CD14-positive monocyte (primary cell): ENCODE data around the gene MX2. TPM values are rescaled to one million over a fixed set of nuclear protein-coding genes. Genes with fewer than 3 reads are reported as not detected.

Experiments used
- DNase-seq, 3 donors: peaks; one replicate each; pipeline ENCODE4 v3.0.0-alpha.2; 2011 to 2022
- H2AFZ ChIP-seq: 2 replicates; pipeline ENCODE4 v1.6.0; 2012; ENCODE audit warnings: mild to moderate bottlenecking, low read depth, low read length, inconsistent platforms; ENCODE audit not compliant: insufficient read depth, poor library complexity, severe bottlenecking
- H3K27ac ChIP-seq, 2 donors: 1 replicate in 1 of 2; 2 replicates in 1 of 2; pipeline ENCODE4 v1.5.1; 2012 to 2013; ENCODE audit warnings: low read length in 2 of 2, control low read depth in 1 of 2, inconsistent platforms in 1 of 2, low read depth in 1 of 2, mild to moderate bottlenecking in 1 of 2
- H3K27me3 ChIP-seq, 2 donors: one replicate each; pipeline versions ENCODE4 v1.6.0 to v1.6.1; 2011 to 2013; ENCODE audit warnings: low read length in 2 of 2; ENCODE audit not compliant: control insufficient read depth in 2 of 2, insufficient read depth in 2 of 2
- H3K36me3 ChIP-seq, 2 donors: replicated peaks in 1 of 2; 1 replicate in 1 of 2; 2 replicates in 1 of 2; pipeline versions ENCODE4 v1.5.1 to v1.6.1; 2012 to 2013; ENCODE audit warnings: low read length in 2 of 2, control low read depth in 1 of 2, inconsistent platforms in 1 of 2, mild to moderate bottlenecking in 1 of 2; ENCODE audit not compliant: insufficient read depth in 2 of 2, control insufficient read depth in 1 of 2
- H3K4me1 ChIP-seq, 2 donors: 1 replicate in 1 of 2; 2 replicates in 1 of 2; pipeline versions ENCODE4 v1.5.1 to v1.6.1; 2012 to 2013; ENCODE audit warnings: low read length in 2 of 2, control low read depth in 1 of 2, inconsistent platforms in 1 of 2, mild to moderate bottlenecking in 1 of 2, moderate library complexity in 1 of 2; ENCODE audit not compliant: insufficient read depth in 2 of 2, control insufficient read depth in 1 of 2
- H3K4me2 ChIP-seq: replicated peaks from 2 replicates; pipeline ENCODE3; 2012; ENCODE audit warnings: low read length, moderate library complexity, mild to moderate bottlenecking; ENCODE audit not compliant: poor library complexity, severe bottlenecking; ENCODE audit errors: extremely low read depth
- H3K4me3 ChIP-seq, 3 experiments: fragments of 200-600 bp in 1 of 3; sonication (generic) in 1 of 3; replicated peaks in 1 of 3; 1 replicate in 2 of 3; 2 replicates in 1 of 3; pipeline ENCODE4 v1.5.1; 2011 to 2013; ENCODE audit warnings: low read length in 3 of 3, mild to moderate bottlenecking in 3 of 3, control low read depth in 2 of 3, low read depth in 2 of 3, inconsistent platforms in 1 of 3, moderate library complexity in 1 of 3
- H3K79me2 ChIP-seq: 2 replicates; pipeline ENCODE4 v1.6.0; 2012; ENCODE audit warnings: mild to moderate bottlenecking, control low read depth, inconsistent platforms, low read length, moderate library complexity; ENCODE audit not compliant: insufficient read depth
- H3K9ac ChIP-seq: 2 replicates; pipeline ENCODE4 v1.6.0; 2017; ENCODE audit warnings: low read length, mild to moderate bottlenecking; ENCODE audit not compliant: insufficient read depth, poor library complexity, severe bottlenecking
- H3K9me3 ChIP-seq, 2 donors: replicated peaks in 1 of 2; 1 replicate in 1 of 2; 2 replicates in 1 of 2; pipeline versions ENCODE4 v1.5.1 to v1.6.1; 2012 to 2013; ENCODE audit warnings: low read length in 2 of 2, control low read depth in 1 of 2; ENCODE audit not compliant: control insufficient read depth in 1 of 2, insufficient read depth in 1 of 2
- H4K20me1 ChIP-seq: 2 replicates; pipeline ENCODE4 v1.6.0; 2012; ENCODE audit warnings: mild to moderate bottlenecking, low read length, control low read depth, moderate library complexity; ENCODE audit not compliant: insufficient read depth
- H3K27ac Mint-ChIP-seq, 7 donors: one replicate each; pipeline ENCODE4 v1.8.0; 2020; ENCODE audit warnings: mild to moderate bottlenecking in 7 of 7, mixed read lengths in 7 of 7, moderate library complexity in 6 of 7, inconsistent platforms in 2 of 7
- H3K27me3 Mint-ChIP-seq, 3 donors: one replicate each; pipeline ENCODE4 v1.8.0; 2021 to 2022; ENCODE audit warnings: low read depth in 3 of 3, mild to moderate bottlenecking in 3 of 3, mixed read lengths in 3 of 3, moderate library complexity in 3 of 3, inconsistent platforms in 1 of 3
- H3K36me3 Mint-ChIP-seq, 2 donors: one replicate each; pipeline ENCODE4 v1.8.0; 2020; ENCODE audit warnings: mixed read lengths in 2 of 2, inconsistent platforms in 1 of 2, mild to moderate bottlenecking in 1 of 2
- H3K4me1 Mint-ChIP-seq: one replicate; pipeline ENCODE4 v1.8.0; 2020; ENCODE audit warnings: mild to moderate bottlenecking, mixed read lengths
- H3K4me3 Mint-ChIP-seq, 2 donors: one replicate each; pipeline ENCODE4 v1.8.0; 2020; ENCODE audit warnings: mild to moderate bottlenecking in 2 of 2, mixed read lengths in 2 of 2, moderate library complexity in 1 of 2
- H3K9me3 Mint-ChIP-seq, 7 donors: one replicate each; pipeline ENCODE4 v1.8.0; 2020 to 2022; ENCODE audit warnings: mixed read lengths in 7 of 7, mild to moderate bottlenecking in 6 of 7, moderate library complexity in 6 of 7, inconsistent platforms in 2 of 7
- WGBS: methylation state at CpG from one replicate; pipeline ENCODE4 v1.1.5; 2013; ENCODE audit warnings: missing lambda C conversion rate; ENCODE audit not compliant: insufficient coverage; 5-methylcytosine and 5-hydroxymethylcytosine counted together
- intact Hi-C, 2 donors: fragments of 100-400 bp; cut with micrococcal nuclease; formaldehyde crosslinking; loops; one replicate each; pipeline versions ENCODE4 v1.15.0 to v1.15.1; 2023
- polyA plus RNA-seq, 3 donors: library from polyadenylated mRNA; depleted of rRNA in 1 of 3; unstranded in 2 of 3; stranded (reverse) in 1 of 3; fragments of 300-500 nt in 2 of 3; fragments of >200 nt in 1 of 3; fragmentation: Illumina TruSeq in 2 of 3; gene quantifications; 1 replicate in 2 of 3; 2 replicates in 1 of 3; pipeline ENCODE4 v1.2.3, GENCODE V29; 2012 to 2021
- TF ChIP-seq, protein P1 (sequence below): fragments of 200-600 bp; IDR thresholded peaks from one replicate; pipeline ENCODE4 v1.8.0; 2022; ENCODE audit warnings: antibody characterized with exemption, mild to moderate bottlenecking

MX2 gene
- polyA plus RNA-seq, 3 donors: 43.1 to 79.4 (median 50.3) TPM

DNA sequence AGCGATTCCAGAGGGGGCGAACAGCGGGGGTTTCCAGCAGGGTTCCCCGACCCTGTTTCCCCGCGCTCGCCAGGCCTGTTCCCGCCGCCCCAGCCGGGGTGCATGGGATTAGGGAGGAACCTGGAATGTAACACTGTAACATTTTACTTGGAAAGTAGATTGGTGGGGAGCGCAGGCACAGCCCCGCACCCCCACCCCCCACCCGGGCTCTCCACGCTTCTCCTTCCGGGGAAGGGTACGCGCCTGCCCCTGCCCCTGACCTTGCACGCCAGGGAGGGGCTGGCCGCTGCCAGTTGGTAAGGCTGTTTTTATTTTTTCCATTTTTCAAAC lies 44.8 kb upstream of the MX2 start:
- WGBS: no CpG with 5 or more reads among the region's 19 CpGs
- Histone ChIP-seq H4K20me1 (no peaks in the 10 kb centered on the region), H3K4me1 (peaks cover 0 to 3% of the 10 kb centered on the region in 2 donors), H3K27me3 (peaks cover 23 to 37% of the 10 kb centered on the region in 2 donors), H3K27ac (no peak overlapping the region), H2AFZ (peak overlapping the region; percentile 41), H3K9ac (no peak overlapping the region), H3K36me3 (no peaks in the 10 kb centered on the region), H3K4me2 (peak overlapping the region; percentile 22), H3K79me2 (no peaks in the 10 kb centered on the region), H3K9me3 (peaks cover 0 to 15% of the 10 kb centered on the region in 2 donors), H3K4me3 (peak overlapping the region in 2 of 3 experiments; percentile 17 to 42)
- peaks cover 0 to 8% (median 4%) of the 10 kb centered on the region in 7 donors for H3K9me3 Mint-ChIP-seq
- DNase-seq: no peak
- H3K27me3 Mint-ChIP-seq: peaks cover 35 to 55% (median 42%) of the 10 kb centered on the region in 3 donors
- peak overlapping the region in 1 of 7 donors; percentile 63 for H3K27ac Mint-ChIP-seq
- peaks cover 5% of the 10 kb centered on the region for H3K4me1 Mint-ChIP-seq
- intact Hi-C loops: no loop called here
- peaks cover 0 to 2% of the 10 kb centered on the region in 2 donors for H3K36me3 Mint-ChIP-seq
- H3K4me3 Mint-ChIP-seq: peak overlapping the region in 1 of 2 donors; percentile 83
- TF ChIP-seq, protein P1, sequence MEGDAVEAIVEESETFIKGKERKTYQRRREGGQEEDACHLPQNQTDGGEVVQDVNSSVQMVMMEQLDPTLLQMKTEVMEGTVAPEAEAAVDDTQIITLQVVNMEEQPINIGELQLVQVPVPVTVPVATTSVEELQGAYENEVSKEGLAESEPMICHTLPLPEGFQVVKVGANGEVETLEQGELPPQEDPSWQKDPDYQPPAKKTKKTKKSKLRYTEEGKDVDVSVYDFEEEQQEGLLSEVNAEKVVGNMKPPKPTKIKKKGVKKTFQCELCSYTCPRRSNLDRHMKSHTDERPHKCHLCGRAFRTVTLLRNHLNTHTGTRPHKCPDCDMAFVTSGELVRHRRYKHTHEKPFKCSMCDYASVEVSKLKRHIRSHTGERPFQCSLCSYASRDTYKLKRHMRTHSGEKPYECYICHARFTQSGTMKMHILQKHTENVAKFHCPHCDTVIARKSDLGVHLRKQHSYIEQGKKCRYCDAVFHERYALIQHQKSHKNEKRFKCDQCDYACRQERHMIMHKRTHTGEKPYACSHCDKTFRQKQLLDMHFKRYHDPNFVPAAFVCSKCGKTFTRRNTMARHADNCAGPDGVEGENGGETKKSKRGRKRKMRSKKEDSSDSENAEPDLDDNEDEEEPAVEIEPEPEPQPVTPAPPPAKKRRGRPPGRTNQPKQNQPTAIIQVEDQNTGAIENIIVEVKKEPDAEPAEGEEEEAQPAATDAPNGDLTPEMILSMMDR: no peak

DNA sequence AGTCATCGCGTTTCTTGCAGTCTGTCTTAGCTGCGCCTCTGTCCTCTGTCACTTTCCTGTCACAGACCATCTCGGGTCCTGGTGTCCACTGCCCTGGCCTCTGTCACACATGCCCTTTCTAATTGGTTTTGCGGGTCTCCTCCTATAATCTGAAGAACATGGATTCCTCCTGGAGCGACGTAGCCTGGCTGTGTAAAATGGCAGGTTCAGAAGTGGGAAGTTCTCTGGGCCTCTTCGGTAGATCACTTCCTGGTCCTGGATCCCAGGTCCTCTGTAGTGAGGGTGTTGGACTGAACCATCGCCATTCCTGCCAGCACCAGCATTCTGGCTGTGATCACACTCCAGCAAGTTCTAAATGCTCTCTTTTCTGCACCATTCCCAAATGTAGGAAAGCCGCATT lies 44.4 kb upstream of the MX2 start:
- peaks cover 0 to 2% of the 10 kb centered on the region in 2 donors for H3K36me3 Mint-ChIP-seq
- H3K27me3 Mint-ChIP-seq: peaks cover 33 to 52% (median 42%) of the 10 kb centered on the region in 3 donors
- peaks cover 0 to 15% of the 10 kb centered on the region in 2 donors for H3K9me3 ChIP-seq
- H3K4me3 Mint-ChIP-seq: peak overlapping the region in 1 of 2 donors; percentile 83
- peak overlapping the region in 2 of 3 experiments; percentile 17 to 42 for H3K4me3 ChIP-seq
- H3K9me3 Mint-ChIP-seq: peaks cover 0 to 8% (median 4%) of the 10 kb centered on the region in 7 donors
- H3K4me2 ChIP-seq: peak overlapping the region; percentile 22
- TF ChIP-seq, protein P1: no peak
- intact Hi-C loops: no loop called here
- 33% methylated on average over 2 of the region's 10 CpGs for WGBS
- no peaks in the 10 kb centered on the region for H4K20me1 ChIP-seq
- H2AFZ ChIP-seq: peak overlapping the region; percentile 41
- peak overlapping the region in 4 of 7 donors; percentile 33 to 82 (median 56) for H3K27ac Mint-ChIP-seq
- peak in 1 of 3 donors; percentile 26 for DNase-seq
- H3K4me1 Mint-ChIP-seq: peaks cover 5% of the 10 kb centered on the region
- H3K9ac ChIP-seq: no peak overlapping the region
- H3K27me3 ChIP-seq: peaks cover 23 to 37% of the 10 kb centered on the region in 2 donors
- no peaks in the 10 kb centered on the region for H3K36me3 ChIP-seq
- no peaks in the 10 kb centered on the region for H3K79me2 ChIP-seq
- H3K4me1 ChIP-seq: peaks cover 0 to 3% of the 10 kb centered on the region in 2 donors
- no peak overlapping the region for H3K27ac ChIP-seq
